BE2C (cell line): ENCODE measurements around the gene TPCN2.
A peak's percentile ranks its signal among the peaks of the same experiment; 100 is the strongest.

Experiments used
- DNase-seq: peaks from one replicate; pipeline ENCODE4 v3.0.0-alpha.2; 2020
- H3K27me3 ChIP-seq: fragments of 250-450 bp; sonication (Bioruptor Pico); 2 replicates; pipeline ENCODE4 v1.5.1; 2020; ENCODE audit warnings: mild to moderate bottlenecking
- H3K36me3 ChIP-seq: fragments of 250-450 bp; sonication (Bioruptor Pico); 2 replicates; pipeline ENCODE4 v1.5.1; 2020; ENCODE audit warnings: mild to moderate bottlenecking
- H3K4me1 ChIP-seq: fragments of 250-450 bp; sonication (Bioruptor Pico); 2 replicates; pipeline ENCODE4 v1.5.1; 2020
- H3K4me3 ChIP-seq: 2 replicates; pipeline ENCODE4 v1.5.1; 2011; ENCODE audit warnings: low read depth, low read length
- H3K9me3 ChIP-seq: fragments of 250-450 bp; sonication (Bioruptor Pico); 2 replicates; pipeline ENCODE4 v1.5.1; 2020
- TF ChIP-seq, protein P1 (sequence below): IDR thresholded peaks from 2 replicates; pipeline ENCODE4 v1.5.1; 2012; ENCODE audit warnings: mild to moderate bottlenecking, low read depth, low read length

Gene TPCN2

DNA sequence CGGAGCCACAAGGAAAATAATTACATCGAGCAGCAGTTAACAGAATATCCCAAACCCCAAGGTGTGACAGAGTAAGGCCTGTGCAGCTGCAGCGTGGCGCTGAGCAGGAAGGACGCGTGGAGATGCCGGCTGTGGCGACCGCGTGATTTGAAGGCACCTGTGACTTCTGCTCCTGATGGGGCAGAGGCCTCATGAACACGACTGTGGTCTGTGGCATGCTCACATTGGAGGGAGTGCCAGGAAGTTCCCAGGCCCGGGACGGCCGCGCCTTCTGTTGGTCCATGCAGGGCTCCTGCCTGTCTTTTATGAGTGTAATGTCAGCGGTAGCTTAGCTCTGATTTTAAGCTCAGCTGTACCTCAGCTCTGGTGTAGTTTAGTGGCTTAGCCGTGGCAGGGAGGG is 50.4 kb downstream of the TPCN2 start:
- H3K36me3 ChIP-seq = no peaks in the 10 kb centered on the region
- TF ChIP-seq, protein P1, sequence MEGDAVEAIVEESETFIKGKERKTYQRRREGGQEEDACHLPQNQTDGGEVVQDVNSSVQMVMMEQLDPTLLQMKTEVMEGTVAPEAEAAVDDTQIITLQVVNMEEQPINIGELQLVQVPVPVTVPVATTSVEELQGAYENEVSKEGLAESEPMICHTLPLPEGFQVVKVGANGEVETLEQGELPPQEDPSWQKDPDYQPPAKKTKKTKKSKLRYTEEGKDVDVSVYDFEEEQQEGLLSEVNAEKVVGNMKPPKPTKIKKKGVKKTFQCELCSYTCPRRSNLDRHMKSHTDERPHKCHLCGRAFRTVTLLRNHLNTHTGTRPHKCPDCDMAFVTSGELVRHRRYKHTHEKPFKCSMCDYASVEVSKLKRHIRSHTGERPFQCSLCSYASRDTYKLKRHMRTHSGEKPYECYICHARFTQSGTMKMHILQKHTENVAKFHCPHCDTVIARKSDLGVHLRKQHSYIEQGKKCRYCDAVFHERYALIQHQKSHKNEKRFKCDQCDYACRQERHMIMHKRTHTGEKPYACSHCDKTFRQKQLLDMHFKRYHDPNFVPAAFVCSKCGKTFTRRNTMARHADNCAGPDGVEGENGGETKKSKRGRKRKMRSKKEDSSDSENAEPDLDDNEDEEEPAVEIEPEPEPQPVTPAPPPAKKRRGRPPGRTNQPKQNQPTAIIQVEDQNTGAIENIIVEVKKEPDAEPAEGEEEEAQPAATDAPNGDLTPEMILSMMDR = no peak
- no peak overlapping the region for H3K4me3 ChIP-seq
- DNase-seq = no peak
- peaks cover 13% of the 10 kb centered on the region for H3K4me1 ChIP-seq
- H3K27me3 ChIP-seq = no peaks in the 10 kb centered on the region
- no peaks in the 10 kb centered on the region for H3K9me3 ChIP-seq

DNA sequence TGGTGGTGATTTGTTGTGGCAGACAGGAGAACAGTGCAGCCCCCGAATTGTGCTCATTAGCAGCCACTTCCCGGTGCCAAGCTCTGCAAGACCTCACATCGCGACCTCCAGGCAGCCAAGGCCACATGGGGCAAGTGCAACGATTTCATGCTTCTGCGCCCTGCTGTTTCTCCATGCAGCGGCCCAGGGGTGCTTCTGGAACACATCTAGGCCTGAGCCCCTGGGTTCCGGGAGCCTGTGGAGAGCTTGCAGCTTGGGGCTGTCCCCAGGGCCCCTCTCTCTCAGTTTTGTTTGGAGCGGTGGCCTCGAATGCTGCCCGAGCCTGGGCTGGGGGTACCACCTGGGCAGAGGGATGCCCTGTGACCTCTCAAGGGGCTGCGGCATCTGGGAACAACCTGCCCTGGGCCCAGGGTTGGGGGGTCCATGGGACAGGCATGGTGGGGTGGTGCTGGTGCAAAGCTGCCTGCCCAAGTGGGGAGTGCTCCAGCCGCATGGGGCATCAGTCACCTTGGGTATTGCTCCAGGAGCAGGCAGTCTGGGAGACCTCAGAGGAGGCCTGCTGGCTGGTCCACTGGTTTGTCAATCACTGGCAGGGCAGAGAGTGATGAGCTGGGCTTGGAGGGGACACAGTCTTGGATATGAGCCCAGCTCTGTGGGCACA is 51.9 kb downstream of the TPCN2 start:
- H3K4me3 ChIP-seq = no peak overlapping the region
- H3K9me3 ChIP-seq = no peaks in the 10 kb centered on the region
- H3K27me3 ChIP-seq = no peaks in the 10 kb centered on the region
- TF ChIP-seq, protein P1 = no peak
- no peak for DNase-seq
- H3K4me1 ChIP-seq = peaks cover 21% of the 10 kb centered on the region
- no peaks in the 10 kb centered on the region for H3K36me3 ChIP-seq

DNA sequence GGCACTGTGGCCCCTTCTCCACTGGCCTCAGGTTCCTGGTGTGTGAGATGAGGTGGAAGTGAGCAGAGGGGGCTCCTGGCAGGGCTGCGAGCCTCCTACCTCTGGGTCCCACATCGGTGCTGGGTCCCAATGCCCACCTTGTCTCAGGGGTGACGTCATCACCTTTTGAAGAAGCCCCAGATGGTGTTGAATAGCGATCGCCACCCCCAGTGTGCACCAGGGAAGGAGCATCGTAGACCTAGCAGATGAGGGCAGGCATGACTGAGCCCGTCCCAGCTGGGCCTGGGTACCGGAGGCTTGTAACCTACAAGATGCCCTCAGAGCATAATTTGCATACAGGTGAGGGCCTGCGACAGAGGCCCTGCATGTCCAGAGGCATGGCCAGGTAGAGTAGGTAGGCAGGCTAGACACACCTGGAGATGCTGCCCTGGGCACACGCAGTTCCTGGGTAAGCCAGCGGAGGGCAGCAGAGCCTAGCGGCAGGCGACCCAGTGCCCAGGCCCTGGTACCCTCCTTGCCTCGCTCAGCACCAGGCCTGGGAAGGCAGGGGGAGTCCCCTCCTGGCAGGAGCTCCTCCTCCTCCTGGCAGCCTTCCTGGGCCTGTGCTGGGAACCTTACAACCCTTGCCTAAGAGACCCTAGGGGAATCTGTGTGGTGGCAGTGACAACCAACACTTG is 52.5 kb downstream of the TPCN2 start:
- peak; percentile 91 for DNase-seq

DNA sequence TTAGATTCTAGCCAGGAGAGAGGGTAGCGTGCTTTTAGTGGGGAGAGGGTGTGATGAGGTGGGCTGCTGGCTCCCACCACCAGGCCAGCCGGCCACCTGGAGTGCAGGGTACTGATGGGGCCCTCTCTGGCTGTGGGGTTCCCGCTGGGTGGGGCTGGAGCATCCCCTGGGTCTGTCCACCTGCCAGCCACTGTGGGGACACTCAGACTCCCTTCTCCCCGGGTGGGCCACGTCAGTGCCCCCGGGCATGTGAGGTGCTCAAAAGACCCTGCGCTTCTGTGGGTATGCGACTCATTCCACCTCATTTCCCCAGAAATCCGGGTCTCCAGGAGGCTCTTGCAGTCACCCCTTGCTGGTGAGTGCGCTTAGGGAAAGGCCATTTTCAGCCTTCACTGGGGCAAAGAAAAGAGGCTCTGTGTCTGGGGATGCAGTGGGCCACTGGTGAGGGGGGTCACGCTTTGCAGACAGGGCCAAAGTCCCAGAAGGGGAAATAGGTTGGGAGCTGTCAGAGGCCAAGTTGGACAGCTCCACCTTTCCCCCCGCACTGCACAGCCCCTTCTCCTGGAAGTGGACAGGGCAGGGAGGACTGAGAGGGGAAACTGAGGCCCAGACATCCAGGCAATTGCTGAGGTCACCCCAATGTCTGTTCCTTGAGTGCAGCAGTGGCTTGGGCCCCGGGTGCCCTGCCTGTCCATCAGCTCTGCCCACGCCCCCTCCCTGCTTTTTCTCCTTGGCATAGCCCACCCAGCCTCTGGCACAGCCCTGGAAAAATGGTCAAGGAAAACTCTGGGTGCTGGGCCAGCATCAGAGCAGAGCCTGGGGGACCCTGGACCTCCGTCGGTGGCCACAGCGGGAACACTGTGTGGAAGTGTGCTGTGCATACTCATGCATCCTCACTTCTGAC is 53.3 kb downstream of the TPCN2 start:
- TF ChIP-seq, protein P1 = no peak
- peaks cover 35% of the 10 kb centered on the region for H3K4me1 ChIP-seq

More for the DNA sequence above, 52.5 kb downstream of the TPCN2 start:
- Histone ChIP-seq H3K4me3 (no peak overlapping the region), H3K4me1 (peaks cover 28% of the 10 kb centered on the region), H3K27me3 (no peaks in the 10 kb centered on the region), H3K36me3 (no peaks in the 10 kb centered on the region), H3K9me3 (no peaks in the 10 kb centered on the region)
- TF ChIP-seq, protein P1 = peak; percentile 99

DNA sequence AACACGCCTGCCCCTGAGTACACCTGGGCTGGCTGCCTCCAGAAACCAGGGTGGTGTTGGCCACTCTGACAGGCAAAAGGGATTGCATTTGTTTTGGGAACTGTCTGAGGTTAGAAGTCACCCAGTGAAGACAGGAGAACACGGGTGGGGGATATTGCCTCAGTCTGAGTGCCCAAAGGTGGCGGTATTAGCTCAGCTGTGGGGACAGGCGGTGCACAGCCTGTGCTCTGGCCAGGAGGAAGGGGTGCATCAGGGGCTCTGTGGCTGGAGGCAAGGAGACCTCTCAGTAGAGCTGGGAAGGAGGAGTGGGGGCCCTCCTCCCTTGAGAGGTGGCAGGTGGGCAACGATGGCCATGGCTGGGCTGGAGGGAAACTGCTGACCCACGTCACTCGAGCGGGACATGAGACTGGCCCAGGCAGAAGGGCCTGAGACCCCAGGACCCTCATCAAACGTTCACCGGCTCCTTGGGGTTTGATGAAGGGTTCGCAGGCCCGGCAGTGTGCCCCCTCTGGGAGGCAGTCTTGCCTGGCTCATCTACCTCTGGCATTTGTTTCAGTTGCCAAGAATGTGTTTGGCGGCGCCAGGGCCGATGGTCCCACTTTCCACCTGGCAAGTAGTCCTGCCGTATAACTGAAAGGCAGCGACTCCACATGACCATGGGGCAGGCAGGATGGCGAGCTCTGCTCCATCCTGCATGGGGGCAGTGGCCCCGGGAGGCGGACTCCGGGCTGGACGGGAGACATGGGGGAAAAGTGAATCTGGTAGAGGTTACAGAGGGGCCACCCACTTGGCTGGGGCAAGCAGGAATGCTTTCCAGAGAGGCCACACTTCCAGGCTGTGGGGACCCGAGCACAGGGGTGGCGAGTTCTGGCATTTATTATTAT is 54.2 kb downstream of the TPCN2 start:
- H3K9me3 ChIP-seq = no peaks in the 10 kb centered on the region; the same call in 1 of the 2 replicates
- DNase-seq = peak; percentile 77
- peaks cover 36% of the 10 kb centered on the region for H3K4me1 ChIP-seq
- H3K27me3 ChIP-seq = no peaks in the 10 kb centered on the region
- no peaks in the 10 kb centered on the region for H3K36me3 ChIP-seq
- no peak overlapping the region for H3K4me3 ChIP-seq
- TF ChIP-seq, protein P1 = peak; percentile 57

More for the DNA sequence above, 53.3 kb downstream of the TPCN2 start:
- Histone ChIP-seq H3K4me3 (no peak overlapping the region), H3K9me3 (no peaks in the 10 kb centered on the region), H3K36me3 (no peaks in the 10 kb centered on the region), H3K27me3 (no peaks in the 10 kb centered on the region)
- no peak for DNase-seq
